ENCODE results near the gene SUCNR1.
"Not testable (repeated sequence)": the region's sequence is repeated elsewhere in the genome, so short reads cannot be mapped to it uniquely, and the experiment has no call there.

SUCNR1 gene, protein sequence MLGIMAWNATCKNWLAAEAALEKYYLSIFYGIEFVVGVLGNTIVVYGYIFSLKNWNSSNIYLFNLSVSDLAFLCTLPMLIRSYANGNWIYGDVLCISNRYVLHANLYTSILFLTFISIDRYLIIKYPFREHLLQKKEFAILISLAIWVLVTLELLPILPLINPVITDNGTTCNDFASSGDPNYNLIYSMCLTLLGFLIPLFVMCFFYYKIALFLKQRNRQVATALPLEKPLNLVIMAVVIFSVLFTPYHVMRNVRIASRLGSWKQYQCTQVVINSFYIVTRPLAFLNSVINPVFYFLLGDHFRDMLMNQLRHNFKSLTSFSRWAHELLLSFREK

DNA sequence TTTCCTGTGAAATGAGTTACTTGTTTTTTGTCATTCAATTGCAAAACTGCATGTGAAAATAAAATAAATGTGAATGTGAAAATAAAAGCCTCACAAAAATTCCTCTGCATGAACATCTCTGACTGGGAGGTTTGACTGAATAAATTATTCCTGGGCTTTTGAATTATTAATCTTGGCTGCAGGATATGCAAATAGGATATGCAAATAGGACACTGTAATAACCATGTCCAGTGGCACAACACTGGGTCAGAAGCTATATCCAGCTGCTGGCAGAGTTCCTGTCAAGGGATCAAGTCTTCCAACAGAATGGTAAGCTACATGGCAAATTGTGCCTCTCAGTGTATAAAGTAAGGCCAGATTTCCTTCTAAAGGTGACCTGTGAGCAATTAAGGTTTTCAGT, at the start of gene SUCNR1:
TSS of gene SUCNR1 (plus strand) at position 246 of the 400 bp plus-strand sequence. CDS start 6,250 bp downstream, outside the sequence.
- in situ Hi-C loops (cut with MboI; ENCODE audit: low sequenced_read_pairs): no loop called here

DNA sequence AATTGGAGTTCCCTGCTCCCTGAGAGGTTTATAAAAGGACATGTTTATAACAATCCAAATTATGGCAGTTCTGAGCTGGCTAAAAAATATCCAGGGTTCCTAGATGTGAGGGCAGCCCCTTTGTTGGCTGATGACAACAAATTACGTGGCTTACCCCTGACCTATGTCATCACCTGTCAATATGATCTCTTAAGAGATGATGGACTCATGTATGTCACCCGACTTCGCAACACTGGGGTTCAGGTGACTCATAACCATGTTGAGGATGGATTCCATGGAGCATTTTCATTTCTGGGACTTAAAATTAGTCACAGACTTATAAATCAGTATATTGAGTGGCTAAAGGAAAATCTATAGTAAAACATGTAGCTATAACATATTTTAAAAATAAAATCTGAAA, 45.6 kb upstream of the SUCNR1 start:
- in situ Hi-C loops (cut with MboI; ENCODE audit: low sequenced_read_pairs): no loop called here

DNA sequence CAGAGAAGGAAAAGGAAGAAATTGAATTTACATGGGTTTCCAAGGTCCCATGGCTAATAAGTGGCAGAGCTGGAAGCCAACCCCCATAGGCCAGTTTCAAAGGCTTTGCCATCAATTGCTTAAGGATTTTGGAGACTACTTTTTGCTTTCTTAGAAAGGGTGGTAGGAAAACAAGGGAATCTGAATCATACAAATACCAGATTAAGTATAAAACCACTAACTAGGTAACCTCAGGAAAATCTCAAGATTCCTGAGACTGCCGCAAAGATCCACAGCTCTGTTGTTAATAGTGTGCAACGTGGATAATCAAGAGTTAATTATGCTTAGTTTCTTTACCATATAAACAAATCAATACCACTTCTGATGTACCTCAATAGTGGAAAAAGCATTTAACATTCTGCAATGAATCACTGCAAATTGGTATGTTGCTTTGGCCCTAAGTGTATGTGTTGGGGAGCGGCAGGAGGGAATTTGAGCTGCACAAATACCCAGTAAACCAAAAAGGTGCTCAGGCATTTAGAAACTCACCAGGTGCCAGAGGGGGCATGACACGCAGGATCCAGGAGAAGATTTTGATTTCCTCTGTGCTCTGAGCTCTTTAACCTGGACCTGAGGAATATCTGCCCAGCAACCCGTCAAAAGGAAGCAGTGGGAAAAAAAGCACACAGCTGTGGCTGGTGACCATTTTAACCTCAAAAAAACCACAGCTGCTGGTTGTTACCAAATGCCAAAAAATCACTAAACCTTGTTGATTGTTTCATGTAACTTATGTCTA, 37.5 kb upstream of the SUCNR1 start:
- in situ Hi-C loops (cut with MboI; ENCODE audit: low sequenced_read_pairs): no loop called here

DNA sequence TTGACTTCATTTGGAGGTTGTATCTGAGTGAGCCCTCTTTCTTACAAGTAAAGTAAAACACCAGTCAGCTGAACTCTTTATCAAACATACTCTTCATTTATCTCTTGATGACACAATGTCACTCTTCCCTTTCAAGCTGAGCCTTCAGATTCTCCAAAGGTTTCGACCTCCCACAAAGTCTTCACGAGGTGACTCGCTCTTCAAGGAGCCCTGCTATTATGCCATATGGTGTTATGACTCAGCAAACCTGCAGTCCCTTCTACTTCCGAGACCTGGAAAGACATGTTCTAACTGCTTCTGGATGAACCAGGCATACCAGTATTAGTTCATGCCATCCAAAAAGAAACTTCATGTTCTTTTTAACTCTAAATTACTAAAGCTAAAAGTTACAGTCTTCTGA, 36.4 kb upstream of the SUCNR1 start:
- in situ Hi-C loops (cut with MboI; ENCODE audit: low sequenced_read_pairs): no loop called here

DNA sequence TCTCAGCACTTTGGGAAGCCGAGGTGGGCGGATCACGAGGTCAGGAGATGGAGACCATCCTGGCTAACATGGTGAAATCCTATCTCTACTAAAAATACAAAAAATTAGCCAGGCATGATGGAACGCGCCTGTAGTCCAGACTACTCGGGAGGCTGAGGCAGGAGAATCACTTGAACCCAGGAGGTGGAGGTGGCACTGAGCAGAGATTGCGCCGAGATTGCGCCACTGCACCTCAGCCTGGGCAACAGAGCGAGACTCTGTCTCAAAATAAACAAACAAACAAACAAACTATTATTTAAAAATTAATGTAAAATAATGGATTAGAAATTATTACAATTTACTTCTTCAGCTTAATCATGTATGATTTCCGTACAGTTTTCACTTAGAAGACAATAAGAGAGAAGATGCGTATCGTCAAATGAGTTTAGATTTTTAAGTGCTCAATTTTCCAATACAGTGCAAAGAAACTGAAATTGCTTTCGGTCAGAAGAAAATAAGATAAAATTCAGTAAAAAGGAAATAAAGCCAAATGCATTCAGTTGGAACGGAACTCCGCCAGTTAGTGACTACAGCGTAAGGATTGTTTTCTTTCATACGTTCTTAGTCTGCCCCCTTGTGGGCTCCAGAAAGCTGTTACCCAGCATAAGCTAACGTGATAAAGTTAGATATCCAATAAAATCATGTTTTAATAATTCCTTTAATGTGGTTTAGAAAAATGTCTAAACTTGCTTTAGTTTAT, 34.7 kb upstream of the SUCNR1 start:
- in situ Hi-C loops (cut with MboI; ENCODE audit: low sequenced_read_pairs): no loop called here

DNA sequence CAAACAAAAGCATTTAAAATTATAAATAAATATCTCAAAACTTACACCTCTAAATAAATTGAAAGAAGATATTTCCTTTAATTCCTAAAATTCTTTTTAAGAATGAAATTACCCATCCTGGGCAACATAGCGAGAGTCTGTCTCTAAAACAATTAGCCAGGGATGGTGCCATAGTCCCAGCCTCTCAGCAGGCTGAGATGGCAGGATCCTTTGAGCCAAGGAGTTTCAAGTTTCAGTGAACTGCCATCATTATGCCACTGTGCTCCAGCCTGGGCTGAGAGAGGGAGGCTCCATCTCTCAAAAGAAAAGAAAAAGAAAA, 34.2 kb upstream of the SUCNR1 start:
- in situ Hi-C loops (cut with MboI; ENCODE audit: low sequenced_read_pairs): no loop called here

DNA sequence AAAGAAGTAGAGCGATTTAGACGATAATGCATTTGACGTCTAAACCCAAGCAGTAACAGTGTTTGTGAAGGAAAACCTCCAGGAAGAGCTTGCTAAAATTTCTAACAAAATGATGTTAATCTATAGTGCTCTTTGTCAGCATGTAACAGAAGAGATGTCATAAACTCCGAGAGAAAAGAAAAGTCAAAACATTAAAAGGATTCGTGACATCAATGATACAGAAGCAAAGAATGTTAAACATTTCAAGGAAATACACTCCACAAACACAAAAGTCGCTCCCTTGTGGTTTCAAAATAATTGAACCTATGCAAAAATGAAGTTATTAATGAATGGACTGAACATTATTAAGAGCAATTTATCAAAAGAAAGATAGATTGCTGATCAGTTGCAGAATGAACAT, 31.6 kb upstream of the SUCNR1 start:
- in situ Hi-C loops (cut with MboI; ENCODE audit: low sequenced_read_pairs): no loop called here

DNA sequence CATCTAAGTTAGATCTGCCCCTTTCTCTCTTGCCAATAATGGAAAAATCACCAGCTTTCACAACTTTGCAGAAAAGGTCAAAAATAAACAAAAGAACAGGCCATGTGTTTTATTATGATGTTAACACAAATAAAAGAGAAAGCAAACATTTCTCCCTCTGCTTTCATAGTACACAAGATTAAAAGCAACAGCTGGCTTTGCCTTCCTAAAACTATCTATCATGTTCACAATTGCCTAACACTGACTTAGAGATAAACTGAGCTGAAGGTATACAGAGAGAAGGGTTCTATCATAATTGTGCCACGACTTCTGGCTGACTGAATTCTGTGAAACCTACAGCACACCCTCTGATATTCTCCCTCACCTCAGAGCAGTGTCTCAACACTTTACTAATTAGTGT, 30.2 kb upstream of the SUCNR1 start:
- in situ Hi-C loops (cut with MboI; ENCODE audit: low sequenced_read_pairs): no loop called here

DNA sequence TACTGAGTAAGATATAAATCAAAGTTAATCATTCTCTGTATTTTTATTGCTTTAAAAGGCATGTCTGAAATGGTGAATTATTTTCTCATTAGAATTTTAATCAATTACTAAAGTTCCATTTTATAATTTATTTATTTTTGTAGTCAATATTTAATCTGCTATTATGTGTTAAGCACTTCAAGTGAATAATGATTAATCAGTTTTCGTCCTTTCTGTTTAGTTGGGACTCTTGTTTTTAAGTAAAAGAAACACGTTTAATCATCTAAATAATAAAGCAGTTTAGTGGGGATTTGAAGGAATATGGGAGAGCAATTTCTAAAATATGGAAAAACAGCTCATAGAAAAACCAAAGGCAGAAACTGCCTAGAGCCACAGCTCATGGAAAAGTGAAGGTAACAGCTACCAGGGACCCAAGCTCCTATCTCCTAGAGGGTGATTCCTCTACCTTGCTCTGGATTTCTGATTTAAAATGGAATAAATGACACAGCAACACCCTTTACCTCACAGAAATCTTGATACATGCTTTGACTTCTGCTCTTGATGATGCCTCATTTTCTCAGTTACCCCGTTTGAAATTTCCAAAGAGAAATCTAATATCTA, 28.0 kb upstream of the SUCNR1 start:
- in situ Hi-C loops (cut with MboI; ENCODE audit: low sequenced_read_pairs): no loop called here

DNA sequence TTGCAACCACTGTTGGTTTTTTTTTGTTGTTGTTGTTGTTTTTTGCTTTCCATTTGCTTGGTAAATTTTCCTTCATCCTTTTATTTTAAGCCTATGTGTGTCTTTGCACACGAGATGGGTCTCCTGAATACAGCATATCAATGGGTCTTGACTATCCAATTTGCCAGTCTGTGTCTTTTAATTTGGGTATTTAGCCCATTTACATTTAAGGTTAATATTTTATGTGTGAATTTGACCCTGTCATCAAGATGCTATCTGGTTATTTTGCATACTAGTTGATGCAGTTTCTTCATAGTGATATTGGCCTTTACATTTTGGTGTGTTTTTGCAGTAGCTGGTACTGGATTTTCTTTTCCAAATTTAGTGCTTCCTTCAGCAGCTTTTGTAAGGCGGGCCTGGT, 23.4 kb upstream of the SUCNR1 start:
- in situ Hi-C loops (cut with MboI; ENCODE audit: low sequenced_read_pairs): not testable (repeated sequence)

DNA sequence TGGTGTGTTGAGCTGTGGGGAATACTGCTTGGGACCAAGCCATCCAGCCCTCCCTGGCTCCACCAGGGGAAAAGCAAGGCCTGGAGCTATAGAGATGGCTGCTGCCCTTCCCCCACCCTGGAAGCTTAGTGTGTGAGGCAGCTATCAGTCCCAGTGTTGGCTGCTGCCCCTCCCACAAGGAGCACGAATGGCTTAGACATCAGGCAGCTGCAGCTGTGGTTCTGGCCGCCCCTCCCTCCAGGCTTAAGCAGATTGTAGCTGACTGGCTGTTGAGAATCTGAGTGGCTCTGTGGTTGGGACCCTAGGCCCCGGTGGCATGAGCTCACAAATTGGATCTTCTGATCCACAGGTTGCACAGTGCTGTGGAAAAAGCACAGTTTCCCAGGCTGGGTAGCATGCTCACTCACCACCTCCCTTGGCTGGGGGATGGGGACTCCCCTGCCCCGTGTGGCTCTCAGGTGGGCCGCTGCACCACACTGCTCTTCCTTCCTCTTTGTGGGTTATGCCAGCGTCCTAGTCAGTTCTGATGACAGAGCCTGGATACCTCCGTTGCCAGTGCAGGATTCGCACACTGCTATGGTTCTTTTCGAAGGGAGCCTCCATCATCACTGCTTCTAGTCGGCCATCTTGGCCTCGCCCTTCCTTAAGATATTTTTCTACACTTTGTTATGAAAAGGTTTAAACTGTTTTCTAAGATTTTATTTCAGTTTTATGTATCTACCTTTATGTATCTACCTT, 21.2 kb upstream of the SUCNR1 start:
- in situ Hi-C loops (cut with MboI; ENCODE audit: low sequenced_read_pairs): no loop called here

DNA sequence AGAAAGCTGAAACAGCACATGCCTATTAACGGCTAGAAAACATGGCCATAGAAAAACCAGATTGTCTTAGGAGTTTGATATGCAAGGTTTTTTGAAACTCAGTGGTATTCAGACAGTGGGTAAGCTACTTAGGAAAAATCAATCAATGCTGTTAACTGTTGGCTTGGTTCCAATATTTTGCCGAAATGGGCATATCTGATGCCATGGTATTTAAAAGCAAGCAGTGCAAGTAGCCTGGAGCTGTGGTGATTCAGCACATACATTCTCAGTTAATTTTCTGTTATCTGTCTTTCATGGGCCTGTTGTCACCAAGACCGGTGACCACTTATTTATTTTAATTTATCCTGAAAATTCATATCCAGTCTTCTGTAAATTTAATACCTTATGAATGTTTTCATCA, 17.3 kb upstream of the SUCNR1 start:
- in situ Hi-C loops (cut with MboI; ENCODE audit: low sequenced_read_pairs): no loop called here

DNA sequence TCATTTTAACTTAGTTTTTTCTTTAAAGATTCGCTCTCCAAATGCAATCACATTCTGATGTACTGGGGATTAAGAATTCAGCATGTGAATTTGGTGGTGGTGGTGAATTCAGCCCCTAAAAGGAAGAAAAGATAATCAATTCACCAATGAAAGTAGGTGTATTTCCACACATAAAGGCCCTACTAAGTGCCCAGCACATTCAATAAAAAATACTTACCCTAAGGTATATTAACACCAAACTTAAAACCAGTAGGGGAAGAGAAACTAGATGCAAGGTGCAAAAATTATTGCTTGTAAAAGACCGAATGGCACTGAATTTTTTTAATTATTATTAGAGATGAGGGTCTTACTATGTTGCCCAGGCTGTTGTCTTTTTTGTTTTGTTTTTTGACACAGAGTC, 16.8 kb upstream of the SUCNR1 start:
- in situ Hi-C loops (cut with MboI; ENCODE audit: low sequenced_read_pairs): no loop called here

DNA sequence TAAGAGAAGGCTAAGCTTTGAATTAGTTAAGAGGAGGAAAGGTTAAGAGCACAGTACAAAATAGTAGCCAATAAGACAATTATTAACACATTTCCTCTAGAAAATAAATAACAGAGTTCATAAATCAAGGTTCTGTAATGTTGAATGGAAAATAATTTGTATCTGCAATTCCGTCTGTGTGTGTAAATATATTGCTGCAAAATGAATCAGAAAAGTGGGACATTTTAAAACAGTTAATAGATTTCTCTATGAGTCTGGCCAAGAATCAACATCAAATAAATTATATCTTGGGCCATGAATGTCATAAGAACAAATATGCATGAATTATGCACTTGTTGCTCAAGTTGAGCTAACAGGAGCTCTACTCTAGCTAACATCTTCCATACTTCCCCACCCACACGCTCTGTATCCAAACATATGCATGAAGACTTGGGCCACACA, 14.2 kb upstream of the SUCNR1 start:
- in situ Hi-C loops (cut with MboI; ENCODE audit: low sequenced_read_pairs): no loop called here

DNA sequence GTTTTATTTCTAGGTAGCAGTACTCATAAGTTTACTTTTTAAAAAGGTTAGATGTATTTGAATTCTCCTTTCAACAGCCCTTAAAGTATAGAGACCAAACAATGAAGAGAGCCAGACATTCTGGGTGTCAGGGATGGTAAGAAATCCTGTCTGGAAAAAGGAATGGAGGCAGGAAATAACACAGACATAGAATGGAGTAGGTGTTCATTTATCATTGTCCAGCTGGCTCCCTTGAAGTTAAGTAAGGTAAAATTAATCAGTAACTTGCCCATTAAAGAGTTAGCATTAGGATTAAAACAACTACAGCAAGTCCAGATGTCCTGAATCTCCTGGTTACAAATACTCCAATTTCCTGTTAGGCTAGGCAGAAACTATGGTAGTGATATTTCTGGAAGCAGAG, 13.5 kb upstream of the SUCNR1 start:
- in situ Hi-C loops (cut with MboI; ENCODE audit: low sequenced_read_pairs): no loop called here

DNA sequence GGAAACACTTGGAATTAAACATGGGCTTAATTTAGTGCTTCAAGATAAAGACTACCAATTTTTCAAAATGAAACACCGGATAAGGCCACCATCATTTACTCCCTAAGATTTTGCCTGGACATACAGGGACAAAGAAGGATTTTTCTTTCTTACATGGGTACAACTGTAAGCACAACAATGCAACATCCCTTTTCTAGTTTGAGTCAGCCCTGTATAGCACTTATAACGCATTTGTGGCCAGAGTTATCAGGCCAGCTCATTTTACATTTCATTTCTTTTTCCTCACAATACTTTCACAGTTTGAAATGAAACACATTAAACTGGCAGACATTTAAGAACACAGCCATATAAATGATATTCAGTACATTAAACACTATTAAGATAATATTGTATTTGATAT, 9.8 kb upstream of the SUCNR1 start:
- in situ Hi-C loops (cut with MboI; ENCODE audit: low sequenced_read_pairs): no loop called here

DNA sequence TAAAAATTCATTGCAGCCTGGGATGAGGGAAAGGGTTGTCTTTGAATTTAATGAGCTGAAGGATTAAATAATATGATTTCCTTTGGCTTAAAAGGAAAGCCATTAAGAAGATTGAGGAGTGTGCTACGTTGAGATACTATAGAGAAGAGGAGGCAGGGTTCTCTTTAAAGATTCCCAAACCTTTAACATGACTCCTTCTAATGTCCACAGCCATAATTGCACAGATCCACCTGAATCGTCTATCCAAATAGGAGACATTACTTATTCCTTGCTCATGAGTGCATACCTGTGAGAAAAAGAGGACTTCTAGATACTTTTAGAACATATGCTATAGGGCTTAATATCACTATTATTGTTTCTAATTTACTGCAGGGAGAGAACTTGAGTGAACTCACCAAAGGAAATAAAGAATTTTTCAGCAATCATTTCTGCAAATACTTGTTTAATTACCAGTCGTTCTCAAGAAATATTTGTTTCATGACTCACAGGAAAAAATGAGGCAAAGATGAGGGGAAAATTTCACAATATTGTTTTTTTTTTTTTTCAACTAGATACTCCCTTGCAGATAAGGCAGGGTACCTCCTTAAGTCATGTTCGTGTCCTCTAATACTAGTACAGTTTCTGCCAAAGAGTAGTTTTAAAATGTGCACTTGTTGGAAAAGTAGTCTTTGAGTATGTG, 8.9 kb upstream of the SUCNR1 start:
- in situ Hi-C loops (cut with MboI; ENCODE audit: low sequenced_read_pairs): no loop called here

DNA sequence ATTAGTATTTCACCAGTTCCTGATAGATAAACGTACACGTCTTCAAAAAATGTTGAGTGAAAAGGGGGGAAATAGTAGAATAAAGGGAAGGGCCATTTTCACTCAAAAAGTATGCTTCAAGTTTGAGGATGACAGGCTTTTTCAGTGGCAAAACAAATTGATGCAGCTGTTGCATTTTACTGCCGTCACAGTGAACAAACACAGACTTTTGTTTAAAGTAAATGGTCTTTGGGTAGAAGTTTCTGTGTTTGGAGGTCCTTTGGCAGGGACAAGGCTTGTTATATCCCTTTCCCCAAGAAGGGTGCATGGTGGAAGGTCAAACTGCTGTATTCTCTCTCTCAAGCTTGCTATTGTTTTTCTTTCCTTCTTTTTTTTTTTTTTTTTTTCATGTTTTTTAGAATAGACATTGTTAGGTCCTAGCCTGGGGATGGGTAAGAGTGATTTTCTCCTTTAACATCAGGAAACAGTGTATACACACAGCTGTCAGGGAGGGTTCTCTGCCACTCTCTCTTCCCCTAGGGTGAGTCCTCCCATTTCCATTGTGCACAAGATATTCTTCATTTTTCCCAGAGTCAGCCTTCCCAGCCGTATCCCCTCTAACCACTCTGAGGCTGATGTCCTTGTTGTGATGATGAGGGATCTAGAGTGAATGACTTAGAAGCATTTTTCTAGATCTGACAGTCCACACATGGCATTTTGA, 6.6 kb upstream of the SUCNR1 start:
- in situ Hi-C loops (cut with MboI; ENCODE audit: low sequenced_read_pairs): no loop called here

DNA sequence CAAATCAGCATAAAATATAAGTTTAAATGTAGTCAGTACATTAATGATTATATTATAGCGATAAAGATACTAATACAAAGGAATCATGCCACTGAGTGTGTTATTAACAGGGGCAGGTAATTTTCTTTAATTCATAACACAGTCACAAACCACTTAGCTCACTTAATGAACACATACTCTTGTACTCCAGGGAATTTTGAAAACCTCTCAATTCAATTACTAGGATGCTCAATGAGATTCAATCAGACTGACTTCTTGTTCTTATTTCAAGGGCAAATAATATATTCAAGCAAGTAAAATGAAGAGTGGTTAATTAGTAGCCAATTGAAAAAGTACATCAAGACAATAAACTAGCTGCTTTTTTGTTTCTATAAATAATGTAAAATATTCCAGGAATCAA, 5.8 kb upstream of the SUCNR1 start:
- in situ Hi-C loops (cut with MboI; ENCODE audit: low sequenced_read_pairs): no loop called here

DNA sequence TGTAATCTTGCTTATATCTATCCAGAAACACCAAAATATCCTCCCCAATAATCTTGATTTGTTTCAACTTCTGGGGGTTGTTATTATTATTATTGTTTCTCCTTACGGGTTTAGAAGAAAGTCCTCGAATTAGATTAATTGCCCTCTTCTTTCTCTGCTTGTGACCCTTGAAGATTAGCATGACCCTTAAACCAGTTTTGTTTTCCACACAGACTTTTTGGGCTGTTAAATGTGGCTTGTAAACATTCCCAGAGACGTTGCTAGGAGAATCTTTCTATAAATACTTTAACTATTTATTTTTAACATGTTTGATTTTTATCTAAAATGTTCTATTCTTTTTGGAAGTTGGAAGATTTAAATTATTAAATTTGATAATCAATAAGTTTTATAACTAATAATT, 4.3 kb upstream of the SUCNR1 start:
- in situ Hi-C loops (cut with MboI; ENCODE audit: low sequenced_read_pairs): no loop called here

All from hTERT RPE-1 (cell line).